CD8-positive, alpha-beta memory T cell (primary cell): ENCODE results near the gene GMEB2. TPM values are rescaled to one million over a fixed set of nuclear protein-coding genes. Genes with fewer than 3 reads are reported as not detected.
A peak's percentile ranks its signal among the peaks of the same experiment; 100 is the strongest.

Experiments used
- CTCF ChIA-PET: fragments of 350-600 bp; sonication (Branson Sonifier 250); formaldehyde crosslinking; loops from one replicate; lab custom pipeline; 2021; ENCODE audit warnings: antibody characterized with exemption; lab: Charles Lee
- POLR2A ChIA-PET: fragments of 350-600 bp; sonication (Branson Sonifier 250); formaldehyde crosslinking; loops from one replicate; lab custom pipeline; 2021; ENCODE audit warnings: antibody characterized with exemption; lab: Charles Lee
- DNase-seq, 5 donors: peaks; one replicate each; pipeline versions ENCODE4 v3.0.0 to v3.0.0-alpha.2; 2020 to 2022; ENCODE audit warnings: mixed read lengths in 1 of 5
- H3K27ac ChIP-seq: one replicate; pipeline ENCODE4 v1.7.0; 2013; ENCODE audit warnings: low read depth, mild to moderate bottlenecking, low read length, moderate library complexity
- H3K27me3 ChIP-seq: 2 replicates; pipeline ENCODE4 v1.7.0; 2013; ENCODE audit warnings: low read length, mild to moderate bottlenecking; ENCODE audit not compliant: insufficient read depth, poor library complexity, severe bottlenecking
- H3K36me3 ChIP-seq: 2 replicates; pipeline ENCODE4 v1.7.0; 2013; ENCODE audit warnings: mild to moderate bottlenecking, low read length, moderate library complexity; ENCODE audit not compliant: insufficient read depth
- H3K4me1 ChIP-seq: 2 replicates; pipeline ENCODE4 v1.7.0; 2013; ENCODE audit warnings: mild to moderate bottlenecking, low read length, moderate library complexity; ENCODE audit not compliant: insufficient read depth
- H3K4me3 ChIP-seq: 2 replicates; pipeline ENCODE4 v1.7.0; 2013; ENCODE audit warnings: mild to moderate bottlenecking, low read length
- H3K9me3 ChIP-seq: 2 replicates; pipeline ENCODE4 v1.7.0; 2013; ENCODE audit warnings: mild to moderate bottlenecking, low read length
- H3K27ac Mint-ChIP-seq, 8 donors: one replicate each; pipeline ENCODE4 v1.8.0; 2020 to 2021; ENCODE audit warnings: mixed read lengths in 8 of 8, mild to moderate bottlenecking in 6 of 8, inconsistent platforms in 3 of 8, moderate library complexity in 3 of 8
- H3K27me3 Mint-ChIP-seq, 2 donors: one replicate each; pipeline ENCODE4 v1.8.0; 2020 to 2021; ENCODE audit warnings: mixed read lengths in 2 of 2, mild to moderate bottlenecking in 1 of 2, moderate library complexity in 1 of 2
- H3K36me3 Mint-ChIP-seq, 3 donors: one replicate each; pipeline ENCODE4 v1.8.0; 2020 to 2021; ENCODE audit warnings: mixed read lengths in 3 of 3, inconsistent platforms in 1 of 3, mild to moderate bottlenecking in 1 of 3
- H3K4me1 Mint-ChIP-seq, 3 donors: one replicate each; pipeline ENCODE4 v1.8.0; 2020 to 2021; ENCODE audit warnings: mixed read lengths in 3 of 3, inconsistent platforms in 1 of 3, mild to moderate bottlenecking in 1 of 3
- H3K4me3 Mint-ChIP-seq, 7 donors: one replicate each; pipeline ENCODE4 v1.8.0; 2020 to 2021; ENCODE audit warnings: mixed read lengths in 7 of 7, mild to moderate bottlenecking in 6 of 7, moderate library complexity in 4 of 7, inconsistent platforms in 2 of 7
- H3K9me3 Mint-ChIP-seq, 5 donors: one replicate each; pipeline ENCODE4 v1.8.0; 2020 to 2022; ENCODE audit warnings: mixed read lengths in 5 of 5, mild to moderate bottlenecking in 3 of 5, moderate library complexity in 2 of 5, inconsistent platforms in 1 of 5
- polyA plus RNA-seq: library from polyadenylated mRNA; unstranded; fragments of 300-500 nt; fragmentation: Illumina TruSeq; gene quantifications from one replicate; pipeline ENCODE4 v1.2.3, GENCODE V29; 2021
- total RNA-seq, 2 experiments: library from RNA; stranded (reverse); gene quantifications; one replicate each; pipeline ENCODE4 v1.2.3, GENCODE V29; 2021

Gene GMEB2
- total and polyA plus RNA-seq, 3 experiments from 2014 or later: 14.3 to 15.5 (median 14.8) TPM

DNA sequence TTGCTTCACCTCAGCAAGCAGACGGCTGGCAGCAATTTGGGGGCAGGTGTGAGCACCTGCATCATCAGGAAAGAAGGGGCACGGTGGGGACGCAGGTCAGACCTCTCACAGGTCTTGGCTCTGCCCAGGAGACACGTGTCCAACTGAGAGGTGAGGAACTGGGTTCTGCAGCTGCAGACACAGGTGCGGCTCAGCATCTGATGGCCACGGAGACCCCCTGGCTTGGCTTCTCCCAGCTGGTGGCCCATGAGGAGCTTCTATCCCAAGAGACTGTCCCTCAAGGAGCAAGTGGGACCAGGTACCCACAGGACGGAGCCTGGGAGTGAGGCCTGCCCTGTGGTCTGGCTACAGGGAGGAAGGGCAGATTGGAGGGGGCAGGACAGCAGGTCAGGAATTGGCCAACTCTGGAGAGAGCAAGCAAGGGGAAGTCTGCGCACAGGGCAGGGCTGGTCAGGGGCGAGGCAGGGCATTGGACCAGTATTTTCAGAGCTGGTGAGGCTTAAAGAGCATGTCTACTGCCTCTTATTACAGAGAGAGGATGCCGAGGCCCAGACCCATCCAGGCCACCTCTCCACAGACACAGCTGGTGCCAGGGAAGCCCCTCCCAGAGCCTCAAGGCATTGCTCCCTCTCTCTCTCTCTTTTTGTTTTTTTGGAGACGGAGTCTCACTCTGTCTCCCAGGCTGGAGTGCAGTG is 22.1 kb upstream of the GMEB2 start:
- no peaks in the 10 kb centered on the region for H3K36me3 ChIP-seq
- H3K4me3 ChIP-seq: no peak overlapping the region
- Mint-ChIP-seq H3K27me3 (peaks cover 0 to 2% of the 10 kb centered on the region in 2 donors), H3K36me3 (peaks cover 0 to 15% (median 4%) of the 10 kb centered on the region in 3 donors), H3K4me3 (peak overlapping the region in 1 of 7 donors; percentile 64), H3K9me3 (no peaks in the 10 kb centered on the region), H3K4me1 (peaks cover 9 to 32% (median 12%) of the 10 kb centered on the region in 3 donors), H3K27ac (peak overlapping the region in 3 of 8 donors; percentile 48 to 58 (median 57))
- peaks cover 15% of the 10 kb centered on the region for H3K4me1 ChIP-seq
- ChIA-PET CTCF (interaction anchor here (1.0 to 1.6 kb wide), 2 partner anchors 22 to 111 kb away, joined by 3 to 6 read pairs; partner anchors contain the start of genes GMEB2 and PTK6), POLR2A (interaction anchor here (0.5 to 0.9 kb wide), 3 partner anchors 17 to 128 kb away, joined by 3 to 5 read pairs (median 3); no protein-coding TSS in a partner anchor)
- H3K27me3 ChIP-seq: no peaks in the 10 kb centered on the region
- H3K9me3 ChIP-seq: no peaks in the 10 kb centered on the region
- no peak overlapping the region for H3K27ac ChIP-seq
- DNase-seq: no peak

DNA sequence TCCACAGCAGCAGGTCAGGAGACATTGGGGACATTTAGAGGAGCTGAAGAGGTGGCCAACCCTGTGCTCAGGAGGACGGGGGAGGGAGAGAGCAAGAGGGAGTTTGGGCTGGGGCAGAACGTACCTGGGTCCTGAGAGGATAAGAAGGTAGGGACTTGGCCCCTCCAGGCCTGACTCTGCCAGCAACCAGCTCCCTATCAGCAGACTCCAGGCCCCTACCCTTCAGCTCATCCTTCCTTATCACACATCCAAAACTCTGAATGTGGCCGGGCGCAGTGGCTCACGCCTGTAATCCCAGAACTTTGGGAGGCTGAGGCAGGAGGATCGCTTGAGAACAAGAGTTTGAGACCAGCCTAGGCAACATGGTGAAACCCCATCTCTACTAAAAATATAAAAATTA is 21.3 kb upstream of the GMEB2 start:
- Mint-ChIP-seq H3K36me3 (peaks cover 0 to 17% (median 4%) of the 10 kb centered on the region in 3 donors), H3K27ac (peak overlapping the region in 2 of 8 donors; percentile 48 to 66), H3K27me3 (no peaks in the 10 kb centered on the region), H3K4me1 (peaks cover 7 to 32% (median 8%) of the 10 kb centered on the region in 3 donors), H3K9me3 (no peaks in the 10 kb centered on the region), H3K4me3 (peak overlapping the region in 2 of 7 donors; percentile 34 to 62)
- Histone ChIP-seq H3K36me3 (no peaks in the 10 kb centered on the region), H3K4me1 (peaks cover 9% of the 10 kb centered on the region), H3K9me3 (no peaks in the 10 kb centered on the region), H3K4me3 (no peak overlapping the region), H3K27me3 (no peaks in the 10 kb centered on the region), H3K27ac (no peak overlapping the region)
- POLR2A ChIA-PET: no interaction called here
- DNase-seq: no peak
- CTCF ChIA-PET: interaction anchor here (1.0 kb wide), 1 partner anchor 21 kb away, joined by 3 read pairs; the partner anchor contains the start of gene GMEB2

DNA sequence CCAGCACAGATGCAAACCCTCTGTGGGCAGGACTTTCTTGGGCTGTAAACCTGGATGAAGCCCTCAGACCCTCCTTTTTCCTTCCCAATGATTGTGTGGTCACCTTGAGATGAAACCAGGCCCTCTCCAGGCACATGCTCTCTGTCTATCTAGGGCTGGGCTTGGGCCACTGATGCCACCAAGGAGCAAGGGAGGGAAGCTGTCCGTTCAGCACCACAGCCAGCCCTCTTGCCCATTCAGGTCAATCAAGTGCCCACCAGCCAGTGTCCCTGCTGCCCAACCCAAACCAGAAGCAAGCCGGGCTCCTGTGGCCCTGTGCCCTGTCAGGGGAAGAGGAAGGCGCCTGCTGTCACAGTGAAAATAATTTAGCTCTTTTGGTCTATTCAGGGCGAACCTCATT is 18.3 kb upstream of the GMEB2 start:
- peaks cover 8% of the 10 kb centered on the region for H3K4me1 ChIP-seq
- POLR2A ChIA-PET: no interaction called here
- Mint-ChIP-seq H3K9me3 (no peaks in the 10 kb centered on the region), H3K4me1 (peaks cover 4 to 27% (median 6%) of the 10 kb centered on the region in 3 donors), H3K4me3 (no peak overlapping the region), H3K27ac (peak overlapping the region in 1 of 8 donors; percentile 40), H3K27me3 (no peaks in the 10 kb centered on the region), H3K36me3 (peaks cover 0 to 17% (median 4%) of the 10 kb centered on the region in 3 donors)
- H3K27me3 ChIP-seq: no peaks in the 10 kb centered on the region
- H3K27ac ChIP-seq: no peak overlapping the region
- DNase-seq: no peak
- no peak overlapping the region for H3K4me3 ChIP-seq
- no peaks in the 10 kb centered on the region for H3K36me3 ChIP-seq
- CTCF ChIA-PET: interaction anchor here (0.9 to 2.4 kb wide), 2 partner anchors 13 to 107 kb away, joined by 3 to 6 read pairs; partner anchors contain the start of gene RTEL1
- H3K9me3 ChIP-seq: no peaks in the 10 kb centered on the region

DNA sequence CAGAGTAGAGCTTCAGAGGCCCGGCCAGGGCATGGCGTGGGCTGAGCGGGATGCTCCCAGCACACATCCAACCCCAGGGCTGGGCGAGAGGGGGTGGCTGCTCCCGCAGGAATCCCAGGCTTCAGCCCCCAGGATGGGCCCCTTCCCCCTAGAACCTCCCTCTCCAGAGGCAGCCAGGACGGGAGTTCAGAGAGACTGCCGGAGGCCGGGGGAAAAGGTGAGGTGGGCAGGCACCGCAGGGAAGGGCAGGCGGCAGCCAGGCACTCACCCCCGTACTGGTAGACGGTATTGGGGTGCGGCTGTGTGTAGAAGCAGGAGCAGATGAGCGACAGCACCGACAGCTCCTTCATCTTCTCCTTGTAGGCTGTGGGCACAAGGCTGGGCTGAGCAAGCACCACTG is 17.0 kb upstream of the GMEB2 start:
- Mint-ChIP-seq H3K4me3 (peak overlapping the region in 1 of 7 donors; percentile 81), H3K27me3 (no peaks in the 10 kb centered on the region), H3K9me3 (no peaks in the 10 kb centered on the region), H3K4me1 (peaks cover 11 to 30% (median 12%) of the 10 kb centered on the region in 3 donors), H3K27ac (peak overlapping the region in 1 of 8 donors; percentile 56), H3K36me3 (peaks cover 0 to 25% (median 4%) of the 10 kb centered on the region in 3 donors)
- CTCF ChIA-PET: interaction anchor here (1.7 to 2.6 kb wide), 2 partner anchors 19 to 106 kb away, joined by 5 to 17 read pairs; partner anchors contain the start of gene PTK6
- Histone ChIP-seq H3K4me1 (peaks cover 8% of the 10 kb centered on the region), H3K36me3 (no peaks in the 10 kb centered on the region), H3K27me3 (no peaks in the 10 kb centered on the region), H3K27ac (no peak overlapping the region), H3K9me3 (no peaks in the 10 kb centered on the region), H3K4me3 (no peak overlapping the region)
- POLR2A ChIA-PET: no interaction called here
- DNase-seq: no peak

DNA sequence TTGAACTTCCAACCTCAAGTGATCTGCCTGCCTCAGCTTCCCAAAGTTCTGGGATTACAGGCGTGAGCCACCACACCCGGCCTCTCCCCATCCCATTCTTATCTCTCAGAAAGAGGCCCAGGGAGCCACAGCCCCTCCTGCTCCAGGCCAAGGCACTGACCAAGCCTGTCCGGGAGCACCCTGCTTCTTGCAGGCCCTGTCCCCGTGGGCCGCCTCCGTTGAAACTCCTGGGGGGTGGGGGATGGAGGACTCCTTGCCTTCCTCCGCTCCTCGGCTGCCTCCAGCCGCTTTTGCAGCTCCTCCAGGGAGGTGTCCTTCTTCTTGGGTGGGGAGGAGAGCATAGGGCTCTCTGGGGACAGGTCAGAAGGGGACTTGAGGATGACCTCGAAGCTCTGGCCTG is 16.6 kb upstream of the GMEB2 start:
- H3K36me3 ChIP-seq: no peaks in the 10 kb centered on the region
- H3K4me3 ChIP-seq: no peak overlapping the region
- no peak overlapping the region for H3K27ac ChIP-seq
- H3K36me3 Mint-ChIP-seq: peaks cover 0 to 22% (median 4%) of the 10 kb centered on the region in 3 donors
- peaks cover 16 to 29% (median 16%) of the 10 kb centered on the region in 3 donors for H3K4me1 Mint-ChIP-seq
- H3K4me3 Mint-ChIP-seq: peak overlapping the region in 6 of 7 donors; percentile 23 to 81 (median 71)
- DNase-seq: no peak
- peak overlapping the region in 2 of 8 donors; percentile 40 to 87 for H3K27ac Mint-ChIP-seq
- peaks cover 9% of the 10 kb centered on the region for H3K4me1 ChIP-seq
- H3K27me3 Mint-ChIP-seq: no peaks in the 10 kb centered on the region
- H3K9me3 ChIP-seq: no peaks in the 10 kb centered on the region
- ChIA-PET POLR2A (interaction anchor here (2.0 kb wide), 1 partner anchor 10 kb away, joined by 8 read pairs; the partner anchor contains the start of gene STMN3), CTCF (interaction anchor here (1.7 to 2.6 kb wide), 3 partner anchors 19 to 106 kb away, joined by 5 to 17 read pairs (median 11); partner anchors contain the start of gene PTK6)
- H3K9me3 Mint-ChIP-seq: no peaks in the 10 kb centered on the region
- no peaks in the 10 kb centered on the region for H3K27me3 ChIP-seq

DNA sequence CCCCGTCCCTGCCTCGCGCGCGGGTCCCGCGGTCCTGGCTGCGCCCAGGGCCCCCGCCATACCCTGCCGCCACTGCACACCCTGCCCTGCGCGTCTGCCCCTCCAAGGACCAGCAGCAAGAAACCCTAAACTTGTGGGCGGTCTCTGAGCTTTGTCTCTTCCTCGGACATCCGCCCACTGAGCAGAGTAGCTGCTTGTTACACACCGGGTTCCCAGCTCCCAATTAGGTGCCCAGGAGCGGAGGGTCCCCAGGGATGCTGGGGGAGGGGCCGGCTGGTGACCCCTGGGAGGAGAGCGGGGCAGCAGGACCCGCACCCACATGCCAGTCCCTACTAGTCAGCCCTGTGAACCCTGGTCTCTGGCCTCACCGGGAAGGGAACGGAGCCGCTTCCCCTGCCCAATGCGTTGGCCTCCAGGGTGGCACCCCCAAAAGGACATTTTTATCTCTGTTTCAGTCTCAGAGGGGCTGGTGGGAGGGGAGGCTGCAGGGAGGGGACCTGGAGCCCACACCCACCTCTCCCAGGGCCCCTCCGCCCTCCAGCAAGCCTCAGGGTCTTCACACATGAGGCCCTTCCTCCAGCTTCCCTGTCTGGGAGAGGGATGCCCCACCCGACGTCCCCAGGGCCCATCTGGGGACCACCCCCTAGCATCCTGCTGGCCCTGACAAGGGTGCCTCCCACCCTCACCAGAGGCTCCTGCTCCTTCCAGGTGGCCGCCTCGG is 15.8 kb upstream of the GMEB2 start:
- peaks cover 0 to 23% (median 6%) of the 10 kb centered on the region in 3 donors for H3K36me3 Mint-ChIP-seq
- Histone ChIP-seq H3K27ac (peak overlapping the region; percentile 47), H3K4me1 (peaks cover 17% of the 10 kb centered on the region), H3K9me3 (no peaks in the 10 kb centered on the region), H3K27me3 (no peaks in the 10 kb centered on the region), H3K4me3 (no peak overlapping the region), H3K36me3 (no peaks in the 10 kb centered on the region)
- peak overlapping the region; percentile 55 to 87 (median 72) for H3K4me3 Mint-ChIP-seq
- H3K27me3 Mint-ChIP-seq: no peaks in the 10 kb centered on the region
- ChIA-PET POLR2A (interaction anchor here (0.6 to 5.7 kb wide), 6 partner anchors 9 to 105 kb away, joined by 3 to 110 read pairs (median 12); partner anchors contain the start of genes GMEB2, PTK6, RTEL1 and STMN3), CTCF (interaction anchor here (0.7 to 2.6 kb wide), 26 partner anchors 11 to 338 kb away, joined by 3 to 22 read pairs (median 8); partner anchors contain the start of genes ARFRP1, GMEB2, HELZ2 and LIME1)
- peak overlapping the region in 5 of 8 donors; percentile 34 to 96 (median 87) for H3K27ac Mint-ChIP-seq
- peak in 1 of 5 donors; percentile 58 for DNase-seq
- H3K9me3 Mint-ChIP-seq: no peaks in the 10 kb centered on the region
- peaks cover 20 to 32% (median 23%) of the 10 kb centered on the region in 3 donors for H3K4me1 Mint-ChIP-seq

DNA sequence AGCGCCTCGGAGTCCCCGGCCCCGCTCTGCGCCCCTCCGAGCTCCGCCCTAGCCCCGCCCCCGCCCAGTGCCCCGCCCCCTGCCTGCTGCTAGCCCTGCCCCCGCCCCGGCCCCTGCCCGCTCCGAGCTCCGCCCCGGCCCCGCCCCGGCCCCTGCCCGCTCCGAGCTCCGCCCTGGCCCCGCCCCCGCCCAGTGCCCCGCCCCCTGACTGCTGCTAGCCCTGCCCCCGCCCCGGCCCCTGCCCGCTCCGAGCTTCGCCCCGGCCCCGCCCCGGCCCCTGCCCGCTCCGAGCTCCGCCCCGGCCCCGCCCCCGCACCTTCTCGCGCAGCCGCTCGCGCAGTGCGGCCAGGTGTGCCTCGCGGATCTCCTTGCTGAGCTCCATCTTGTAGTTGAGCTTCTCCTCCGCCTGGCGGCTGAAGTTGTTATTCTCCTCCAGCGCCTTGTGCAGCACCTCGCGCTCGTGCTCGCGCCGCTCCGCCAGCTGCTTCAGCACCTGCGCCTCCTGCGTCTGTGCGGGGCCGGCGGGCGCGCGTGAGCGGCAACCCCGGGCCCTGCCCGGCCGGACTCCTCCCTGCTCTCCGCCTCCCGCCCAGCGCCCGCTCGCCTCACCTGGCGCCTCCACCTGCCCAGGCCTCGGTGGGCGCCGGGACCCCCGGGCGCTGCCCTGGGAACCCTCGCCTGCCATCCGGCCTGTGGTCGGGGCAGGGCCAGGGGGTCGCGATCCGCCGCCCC is 15.1 kb upstream of the GMEB2 start:
- peak; percentile 94 to 99 (median 96) for DNase-seq
- Mint-ChIP-seq H3K36me3 (peaks cover 0 to 23% (median 6%) of the 10 kb centered on the region in 3 donors), H3K4me3 (peak overlapping the region; percentile 41 to 95 (median 82)), H3K4me1 (peaks cover 25 to 38% (median 29%) of the 10 kb centered on the region in 3 donors), H3K27ac (peak overlapping the region in 4 of 8 donors; percentile 74 to 96 (median 80)), H3K27me3 (no peaks in the 10 kb centered on the region), H3K9me3 (no peaks in the 10 kb centered on the region)
- Histone ChIP-seq H3K27ac (peak overlapping the region; percentile 79), H3K9me3 (no peaks in the 10 kb centered on the region), H3K36me3 (no peaks in the 10 kb centered on the region), H3K4me1 (peaks cover 25% of the 10 kb centered on the region), H3K4me3 (peak overlapping the region; percentile 82), H3K27me3 (no peaks in the 10 kb centered on the region)
- ChIA-PET CTCF (interaction anchor here (0.7 to 2.6 kb wide), 28 partner anchors 10 to 339 kb away, joined by 3 to 22 read pairs (median 8); partner anchors contain the start of genes ARFRP1, GMEB2, HELZ2 and LIME1), POLR2A (interaction anchor here (0.6 to 5.7 kb wide), 17 partner anchors 10 to 436 kb away, joined by 3 to 110 read pairs (median 4); partner anchors contain the start of genes GMEB2, LIME1, PPDPF and PTK6)
